Measurements from ENCODE around the gene LYRM1. TPM values are rescaled to one million over a fixed set of nuclear protein-coding genes. Genes with fewer than 3 reads are reported as not detected.

Gene LYRM1
- total and polyA plus RNA-seq, 2 of the 8 experiments (the other 6 are each of a cell fraction or from before 2014, with no cell fraction given) = 11.6 to 13.4 TPM

GRCh38 chr16:20881503-20881878 is 19.1 kb upstream of the LYRM1 start (continued):
- TF ChIP-seq TEAD4 (IDR thresholded peaks at IDR 0.05; ENCODE audit: low read depth, low read length) (no peak), NRF1 (IDR thresholded peaks at IDR 0.05; ENCODE audit: low read depth, low read length) (no peak), TAF1 (IDR thresholded peaks at IDR 0.05; ENCODE audit: low read depth, low read length) (no peak)
- TF ChIP-seq, protein P1, sequence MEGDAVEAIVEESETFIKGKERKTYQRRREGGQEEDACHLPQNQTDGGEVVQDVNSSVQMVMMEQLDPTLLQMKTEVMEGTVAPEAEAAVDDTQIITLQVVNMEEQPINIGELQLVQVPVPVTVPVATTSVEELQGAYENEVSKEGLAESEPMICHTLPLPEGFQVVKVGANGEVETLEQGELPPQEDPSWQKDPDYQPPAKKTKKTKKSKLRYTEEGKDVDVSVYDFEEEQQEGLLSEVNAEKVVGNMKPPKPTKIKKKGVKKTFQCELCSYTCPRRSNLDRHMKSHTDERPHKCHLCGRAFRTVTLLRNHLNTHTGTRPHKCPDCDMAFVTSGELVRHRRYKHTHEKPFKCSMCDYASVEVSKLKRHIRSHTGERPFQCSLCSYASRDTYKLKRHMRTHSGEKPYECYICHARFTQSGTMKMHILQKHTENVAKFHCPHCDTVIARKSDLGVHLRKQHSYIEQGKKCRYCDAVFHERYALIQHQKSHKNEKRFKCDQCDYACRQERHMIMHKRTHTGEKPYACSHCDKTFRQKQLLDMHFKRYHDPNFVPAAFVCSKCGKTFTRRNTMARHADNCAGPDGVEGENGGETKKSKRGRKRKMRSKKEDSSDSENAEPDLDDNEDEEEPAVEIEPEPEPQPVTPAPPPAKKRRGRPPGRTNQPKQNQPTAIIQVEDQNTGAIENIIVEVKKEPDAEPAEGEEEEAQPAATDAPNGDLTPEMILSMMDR (IDR thresholded peaks at IDR 0.05; ENCODE audit: control extremely low read depth in 1 of 3, insufficient read depth in 1 of 3, low read depth in 1 of 3, low read length in 3 of 3) = no peak
